HG03025 (cell line): ENCODE measurements around the gene CD58.

Experiments
- ATAC-seq: cut with Tn5 transposase; IDR thresholded peaks from one replicate; pipeline ENCODE4 v1.9.1; 2021; ENCODE audit warnings: mild to moderate bottlenecking, moderate library complexity; ENCODE audit not compliant: unreplicated experiment, low FRiP score

CD58 gene

DNA sequence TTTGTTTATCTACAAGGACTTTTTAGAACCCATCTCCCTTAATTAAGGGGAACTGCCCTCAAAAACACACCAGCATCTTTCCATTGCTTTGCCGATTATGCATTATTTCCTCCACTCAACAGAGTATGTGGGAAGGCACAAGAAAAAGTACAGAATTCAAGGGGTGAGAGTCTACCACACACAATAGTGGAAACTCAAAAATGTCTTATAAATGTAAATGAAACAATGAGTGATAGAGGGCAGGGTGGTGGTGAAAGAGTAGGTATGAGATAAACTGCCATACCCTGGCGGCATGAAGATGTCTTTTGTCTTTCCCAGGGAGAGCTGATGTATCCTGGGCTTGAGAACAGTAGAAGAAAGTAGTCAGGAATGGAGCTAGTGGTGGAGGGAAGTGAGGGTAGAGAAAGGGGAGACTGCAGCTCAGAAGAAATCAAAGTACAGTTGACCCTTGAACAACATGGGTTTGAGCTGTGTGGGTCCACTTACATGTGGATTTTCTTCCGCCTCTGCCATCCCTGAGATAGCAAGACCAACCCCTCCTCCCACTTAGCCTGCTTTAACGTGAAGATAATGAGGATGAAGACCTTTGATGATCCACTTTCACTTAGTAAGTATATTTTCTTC lies 24.4 kb downstream of the CD58 start:
- ATAC-seq = no peak

DNA sequence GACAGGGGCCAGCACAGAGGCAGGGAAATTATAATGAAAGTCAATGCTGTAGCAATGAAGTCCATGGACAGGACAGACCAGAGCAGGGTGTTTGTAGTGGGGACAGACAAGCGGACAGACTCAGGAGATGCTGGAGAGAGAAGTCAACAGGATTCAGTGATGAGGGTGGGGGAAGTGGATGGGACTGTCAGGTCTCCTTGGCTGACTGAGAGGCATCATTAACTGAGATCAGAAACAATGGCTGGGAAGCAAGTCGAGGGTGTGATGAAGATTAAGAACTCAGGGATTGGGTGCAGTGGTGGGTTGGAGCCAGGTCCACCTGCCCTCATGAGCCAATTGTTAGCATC lies 25.5 kb downstream of the CD58 start:
- ATAC-seq = peak; percentile 5

DNA sequence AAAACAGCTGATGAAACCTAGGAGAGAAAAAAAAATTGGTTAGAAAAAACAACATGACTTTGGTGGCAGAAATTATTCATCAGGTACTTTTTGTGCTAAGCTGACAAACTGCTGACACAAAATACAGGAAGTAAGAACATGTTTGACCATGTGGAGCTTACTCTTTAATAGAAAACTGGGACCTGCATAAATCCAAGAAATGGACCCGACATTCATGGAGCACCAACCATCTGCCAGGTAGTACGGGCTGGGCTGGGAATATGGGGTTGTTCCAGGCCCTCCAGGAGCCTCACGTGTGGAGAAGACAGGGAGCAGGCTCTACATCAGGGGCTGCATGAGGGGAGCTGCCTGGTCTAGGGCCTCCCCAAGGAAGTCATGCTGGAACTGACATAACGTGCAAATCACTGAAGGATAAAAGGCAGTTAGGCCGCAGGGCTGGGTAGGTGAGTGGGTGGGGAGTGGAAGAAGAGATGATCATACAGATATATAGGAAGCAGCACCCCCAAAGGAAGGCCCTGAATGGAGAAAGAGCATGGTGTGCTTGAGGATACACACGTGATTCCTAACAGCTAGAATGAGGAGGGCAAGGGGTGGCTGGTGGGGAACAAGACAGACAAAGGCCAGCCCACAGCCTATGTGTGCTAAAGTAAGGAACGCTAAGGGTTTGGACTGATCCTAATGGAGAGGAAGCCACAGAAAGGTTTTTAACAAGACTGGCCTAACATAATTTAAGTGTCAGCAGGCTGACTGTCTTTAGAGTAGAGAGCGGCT lies 26.1 kb downstream of the CD58 start:
- ATAC-seq = peak; percentile 57

GRCh38 chr1:116540088-116540487 lies 30.7 kb downstream of the CD58 start:
- no peak for ATAC-seq

- no peak for ATAC-seq
These were observed 32.3 kb downstream of the CD58 start for GRCh38 chr1:116538544-116538943.

- ATAC-seq = no peak
These were observed 32.9 kb downstream of the CD58 start for GRCh38 chr1:116537898-116538297.

GRCh38 chr1:116537040-116537831 lies 33.6 kb downstream of the CD58 start:
- no peak for ATAC-seq

- no peak for ATAC-seq
These were observed 36.6 kb downstream of the CD58 start for GRCh38 chr1:116534014-116534739.

DNA sequence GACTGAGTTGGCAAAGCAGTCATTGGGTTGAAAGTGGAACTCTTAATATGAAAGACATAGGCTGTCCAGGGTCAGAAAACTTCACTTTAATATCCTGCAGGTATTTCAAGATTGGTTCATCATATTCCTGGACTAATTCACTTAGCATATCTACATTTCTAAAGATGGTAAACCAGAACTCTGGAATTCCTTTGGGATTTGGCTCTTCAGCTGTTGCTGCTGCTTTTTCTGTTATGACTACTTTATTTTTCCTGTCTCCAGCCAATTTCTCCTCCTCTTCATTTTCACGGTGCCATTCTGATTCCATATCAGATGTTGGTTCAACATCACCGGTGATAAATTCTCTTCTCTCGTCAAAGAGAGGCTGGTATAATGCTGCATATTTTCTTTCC lies 37.4 kb downstream of the CD58 start:
- ATAC-seq = no peak

DNA sequence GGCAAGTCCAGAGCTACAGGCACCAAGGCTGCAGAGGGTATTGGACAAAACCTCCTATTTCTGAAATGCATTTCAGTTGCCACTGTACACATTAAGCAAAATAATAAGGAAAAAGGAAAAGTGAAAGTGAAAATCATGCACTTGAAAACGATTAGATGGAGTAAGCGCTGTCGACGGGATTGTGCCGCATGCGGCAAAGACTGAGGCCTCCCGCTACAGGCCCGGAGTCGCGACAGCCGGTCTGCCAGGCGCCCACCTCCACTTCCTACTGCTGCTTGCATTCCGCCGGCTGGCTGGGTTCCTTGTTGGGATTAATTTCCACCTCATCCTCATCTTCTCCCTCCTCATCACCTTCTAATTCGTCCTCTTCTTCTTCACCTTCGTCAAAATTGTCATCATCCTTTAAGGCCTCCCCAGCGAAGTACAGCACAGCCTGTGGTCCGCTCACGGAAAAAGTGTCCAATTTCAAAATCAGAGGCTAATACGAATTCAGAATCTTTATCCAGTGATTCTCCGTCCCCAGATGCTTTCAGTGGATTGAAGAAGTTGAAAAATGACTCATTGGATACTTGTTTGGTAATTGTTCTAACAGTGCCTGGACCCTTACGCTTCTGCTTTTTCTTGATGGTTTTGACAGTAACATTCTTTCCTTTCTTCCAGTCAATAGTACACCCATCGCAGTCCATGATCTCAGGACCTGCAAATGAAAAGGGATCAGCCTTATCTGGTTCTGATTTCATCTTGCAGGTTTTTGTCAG lies 38.0 kb downstream of the CD58 start:
- no peak for ATAC-seq

DNA sequence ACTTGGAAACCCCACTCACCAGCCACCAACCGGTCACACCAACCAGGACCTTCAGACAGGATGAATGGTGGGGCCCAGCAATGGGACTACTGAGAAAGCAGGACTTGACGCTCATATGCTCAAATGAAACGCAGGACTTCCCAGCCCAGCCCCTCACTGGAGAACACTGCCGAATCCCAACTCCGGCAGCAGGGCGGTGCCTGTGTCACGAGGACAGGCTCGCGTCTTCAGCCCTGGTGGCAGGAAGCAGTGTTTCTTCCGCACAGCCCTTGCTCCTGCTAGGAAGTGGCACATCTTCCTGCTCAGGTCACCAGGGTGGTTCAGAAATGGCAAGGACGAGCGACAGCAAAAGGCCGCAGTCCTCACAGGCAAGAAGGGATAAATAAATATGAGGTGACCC lies 38.9 kb downstream of the CD58 start:
- no peak for ATAC-seq

DNA sequence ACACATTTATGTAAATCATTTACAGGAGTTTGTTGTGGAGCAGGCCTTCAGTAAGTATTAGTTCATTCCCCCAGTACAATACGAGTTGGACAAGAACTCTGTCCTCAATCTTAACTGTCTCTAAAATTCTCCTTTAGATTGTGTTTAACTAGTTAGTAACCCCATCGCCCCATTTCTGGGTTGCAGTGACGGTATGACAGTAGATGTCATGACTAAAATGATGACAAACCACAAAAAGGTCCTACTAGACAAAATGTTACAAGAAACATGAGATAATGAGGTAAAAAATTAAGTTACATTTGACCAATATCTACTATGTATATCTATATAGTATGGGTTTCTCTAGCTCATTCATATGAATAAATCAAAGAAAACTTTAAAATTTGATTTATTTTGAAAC lies 41.1 kb downstream of the CD58 start:
- no peak for ATAC-seq

- ATAC-seq = no peak
These were observed 41.6 kb downstream of the CD58 start for GRCh38 chr1:116529199-116529631.

- no peak for ATAC-seq
These were observed 42.3 kb downstream of the CD58 start for GRCh38 chr1:116528329-116529083.

DNA sequence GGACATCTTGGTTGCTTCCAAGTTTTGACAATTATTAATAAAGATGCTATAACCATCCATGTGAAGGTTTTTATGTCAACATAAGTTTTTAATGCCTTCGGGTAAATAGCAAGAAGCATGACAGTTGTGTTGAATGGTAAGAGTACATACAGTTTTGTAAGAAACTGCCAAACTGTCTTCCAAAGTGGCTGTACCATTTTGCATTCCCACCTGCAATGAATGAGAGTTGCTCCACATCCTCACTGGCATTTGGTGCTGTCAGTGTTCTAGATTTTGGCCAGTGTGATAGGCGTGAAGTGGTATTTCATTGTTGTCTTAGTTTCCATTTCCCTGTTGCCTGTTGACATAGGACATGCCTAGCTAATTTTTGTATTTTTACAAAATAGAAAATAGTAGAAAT lies 45.4 kb downstream of the CD58 start:
- no peak for ATAC-seq

- no peak for ATAC-seq
These were observed 49.6 kb downstream of the CD58 start for GRCh38 chr1:116521186-116521585.

DNA sequence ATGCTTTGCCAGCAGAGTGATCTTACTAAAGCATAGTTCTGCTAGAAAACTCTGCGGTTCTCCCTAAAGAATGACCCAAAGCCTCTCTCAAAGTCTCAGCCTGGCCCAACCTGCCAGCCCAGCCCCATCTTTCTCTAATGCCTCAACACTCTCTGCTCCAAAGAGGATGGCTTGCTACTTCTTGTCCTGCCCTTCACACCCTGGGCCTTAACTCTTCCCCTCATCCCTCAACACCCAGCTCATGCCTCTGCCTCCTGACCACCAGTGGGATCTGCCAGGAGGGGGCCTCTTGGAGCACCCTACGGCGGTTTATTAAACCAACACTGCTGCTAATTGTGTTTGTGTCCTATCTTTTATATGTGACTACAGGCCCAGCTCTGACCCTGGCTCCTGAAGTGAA lies 52.4 kb downstream of the CD58 start:
- ATAC-seq = no peak

DNA sequence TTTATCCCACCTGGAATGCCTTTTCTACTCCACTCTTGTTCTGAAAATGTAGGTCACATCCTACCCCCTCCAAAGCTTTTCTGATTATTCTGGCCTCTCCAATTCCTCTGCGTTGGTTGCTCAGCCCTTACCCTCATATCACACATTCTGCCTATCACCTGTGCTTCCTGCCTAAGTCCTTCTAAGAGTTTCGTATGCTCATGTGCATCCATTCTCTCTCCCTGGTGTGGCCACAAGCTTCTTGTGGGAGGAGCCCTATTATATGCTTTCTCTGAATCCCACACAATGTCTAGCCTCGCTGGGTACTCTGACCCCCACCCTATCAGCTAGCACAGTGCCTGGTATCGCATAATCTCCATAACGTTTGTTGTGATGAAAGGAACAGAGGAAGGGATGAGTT lies 54.2 kb downstream of the CD58 start:
- ATAC-seq = no peak

DNA sequence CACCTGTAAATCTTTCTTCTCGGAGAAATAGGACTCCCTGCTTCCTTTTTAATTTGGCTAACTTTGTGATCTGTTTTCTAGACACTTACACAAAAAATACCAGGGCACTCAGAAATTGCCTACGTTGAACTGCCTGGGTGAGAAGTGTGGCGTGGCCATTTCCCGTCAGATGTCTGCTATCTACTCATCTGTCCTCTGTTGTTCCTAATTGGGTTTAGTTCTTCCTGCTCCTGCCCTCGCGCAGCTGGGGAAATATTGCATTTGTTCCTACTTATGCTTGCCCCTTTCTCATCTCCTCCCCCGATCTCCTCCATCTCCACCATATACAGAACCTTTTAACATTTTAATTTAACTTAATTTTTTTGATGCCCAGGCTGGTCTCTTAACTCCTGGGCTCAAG lies 55.1 kb downstream of the CD58 start:
- no peak for ATAC-seq
